HG02840 (cell line): ENCODE results near the gene MMP27.

Experiments
- ATAC-seq: cut with Tn5 transposase; IDR thresholded peaks from one replicate; pipeline ENCODE4 v1.9.1; 2021; ENCODE audit warnings: mild to moderate bottlenecking, moderate library complexity, moderate number of reproducible peaks; ENCODE audit not compliant: unreplicated experiment, low FRiP score

MMP27 gene

GRCh38 chr11:102704841-102705240, 728 bp downstream of the MMP27 start:
- ATAC-seq, result no peak

- ATAC-seq, result no peak
Measured at GRCh38 chr11:102703826-102704493, 1.6 kb downstream of the MMP27 start.

- no peak for ATAC-seq
Measured at GRCh38 chr11:102695201-102695600, 10.4 kb downstream of the MMP27 start.

GRCh38 chr11:102685754-102686153, 19.8 kb downstream of the MMP27 start:
- no peak for ATAC-seq

GRCh38 chr11:102685338-102685737, 20.2 kb downstream of the MMP27 start:
- ATAC-seq, result no peak

- ATAC-seq, result no peak
Measured at GRCh38 chr11:102683277-102683676, 22.3 kb downstream of the MMP27 start.

GRCh38 chr11:102680945-102681344, 24.6 kb downstream of the MMP27 start:
- ATAC-seq, result no peak

GRCh38 chr11:102678022-102678421, 27.5 kb downstream of the MMP27 start:
- ATAC-seq, result no peak

GRCh38 chr11:102676084-102676483, 29.5 kb downstream of the MMP27 start:
- no peak for ATAC-seq

GRCh38 chr11:102669664-102670063, 35.9 kb downstream of the MMP27 start:
- ATAC-seq, result no peak

GRCh38 chr11:102666331-102666957, 39.1 kb downstream of the MMP27 start:
- no peak for ATAC-seq

GRCh38 chr11:102664001-102664752, 41.4 kb downstream of the MMP27 start:
- no peak for ATAC-seq

GRCh38 chr11:102662607-102663006, 43.0 kb downstream of the MMP27 start:
- no peak for ATAC-seq

- ATAC-seq, result no peak
Measured at GRCh38 chr11:102661040-102661439, 44.5 kb downstream of the MMP27 start.

- ATAC-seq, result no peak
Measured at GRCh38 chr11:102656528-102656927, 49.0 kb downstream of the MMP27 start.

- no peak for ATAC-seq
Measured at GRCh38 chr11:102655547-102655946, 50.0 kb downstream of the MMP27 start.

GRCh38 chr11:102654761-102655160, 50.8 kb downstream of the MMP27 start:
- no peak for ATAC-seq

- ATAC-seq, result no peak
Measured at GRCh38 chr11:102653744-102654291, 51.8 kb downstream of the MMP27 start.

GRCh38 chr11:102647430-102647829, 58.1 kb downstream of the MMP27 start:
- no peak for ATAC-seq

GRCh38 chr11:102643941-102644340, 61.6 kb downstream of the MMP27 start:
- no peak for ATAC-seq
